ENCODE data around the gene PIGM.
"Not testable (repeated sequence)": the region's sequence is repeated elsewhere in the genome, so short reads cannot be mapped to it uniquely, and the experiment has no call there.

- not testable (repeated sequence) for TF ChIP-seq CTCF (IDR thresholded peaks at IDR 0.05); ZBTB43 (CRISPR knock-in tag; IDR thresholded peaks at IDR 0.05); ZNF671 (CRISPR knock-in tag; IDR thresholded peaks at IDR 0.05)
- TF ChIP-seq, protein P1, sequence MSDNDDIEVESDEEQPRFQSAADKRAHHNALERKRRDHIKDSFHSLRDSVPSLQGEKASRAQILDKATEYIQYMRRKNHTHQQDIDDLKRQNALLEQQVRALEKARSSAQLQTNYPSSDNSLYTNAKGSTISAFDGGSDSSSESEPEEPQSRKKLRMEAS (CRISPR knock-in tag; IDR thresholded peaks at IDR 0.05), result not testable (repeated sequence)
Observed at GRCh38 chr1:160050182-160050581, 18.4 kb upstream of the PIGM start.
